GM18526 (cell line): ENCODE results near the gene EVI5.

Experiments used
- POLR2A ChIP-seq: IDR thresholded peaks from 3 replicates; pipeline ENCODE4 v1.6.1; 2011; ENCODE audit not compliant: insufficient read length; ENCODE audit errors: extremely low read depth

Gene EVI5

DNA sequence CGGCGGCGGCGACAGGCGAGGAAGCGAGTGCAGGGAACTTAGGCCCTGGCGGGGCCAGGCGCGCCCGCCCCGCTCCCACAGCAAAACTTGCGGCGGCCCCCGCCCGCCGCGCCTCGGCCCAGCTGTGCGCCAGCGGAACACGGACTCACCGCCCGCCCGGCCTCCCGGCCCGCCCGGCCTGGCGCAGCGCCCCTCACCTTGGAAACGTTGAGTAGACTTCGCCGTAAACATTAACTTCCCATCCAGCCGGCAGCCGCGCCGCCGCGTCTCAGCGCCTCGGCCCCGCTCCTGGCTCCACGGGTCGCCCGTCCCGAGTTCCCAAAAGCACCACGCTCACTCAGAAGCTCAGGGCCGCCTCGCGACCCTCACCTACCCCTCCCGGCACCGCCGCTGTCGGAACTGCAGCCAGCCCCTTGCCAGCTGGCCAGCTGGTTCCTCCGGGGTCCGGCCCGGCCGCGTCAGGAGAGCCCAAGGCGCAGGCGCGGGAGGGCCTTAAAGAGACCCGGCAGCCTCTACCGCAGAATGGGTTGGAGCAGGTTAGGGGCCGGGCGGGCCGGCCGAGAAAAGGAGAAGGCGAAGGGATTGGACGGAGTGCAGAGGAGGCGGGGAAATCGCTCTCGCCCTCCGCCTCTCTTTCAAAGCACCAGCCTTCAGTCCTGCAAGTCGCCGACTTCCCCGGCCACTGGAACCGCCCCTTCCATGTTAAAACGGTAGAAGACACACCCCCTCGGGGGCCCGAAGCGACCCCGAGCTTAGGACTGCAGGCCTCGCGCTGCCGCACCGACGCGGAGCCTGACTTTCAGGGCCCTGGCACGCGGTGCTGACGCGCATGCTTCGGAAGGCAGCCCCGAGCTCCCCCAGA lies at the start of gene EVI5:
EVI5 (minus strand) TSS at position 470 of the 862 bp plus-strand sequence. CDS start 48,562 bp downstream, outside the sequence.
- TF ChIP-seq POLR2A: peak; percentile 47

DNA sequence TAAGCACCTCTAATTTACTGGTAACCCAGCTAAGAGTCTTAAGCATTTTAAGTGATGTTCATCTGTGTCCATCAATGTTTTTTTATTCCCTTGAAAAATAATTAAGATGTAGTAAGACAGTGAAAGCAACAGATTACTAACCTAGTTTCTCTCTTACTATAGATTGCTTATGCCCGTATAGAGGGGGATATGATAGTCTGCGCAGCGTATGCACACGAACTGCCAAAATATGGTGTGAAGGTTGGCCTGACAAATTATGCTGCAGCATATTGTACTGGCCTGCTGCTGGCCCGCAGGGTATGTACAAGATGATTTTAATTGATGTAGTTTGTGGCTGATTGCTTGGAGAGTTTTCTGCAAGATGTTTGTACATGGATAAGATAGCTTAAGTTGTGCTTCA lies 49.7 kb upstream of the EVI5 start:
- TF ChIP-seq POLR2A: no peak

DNA sequence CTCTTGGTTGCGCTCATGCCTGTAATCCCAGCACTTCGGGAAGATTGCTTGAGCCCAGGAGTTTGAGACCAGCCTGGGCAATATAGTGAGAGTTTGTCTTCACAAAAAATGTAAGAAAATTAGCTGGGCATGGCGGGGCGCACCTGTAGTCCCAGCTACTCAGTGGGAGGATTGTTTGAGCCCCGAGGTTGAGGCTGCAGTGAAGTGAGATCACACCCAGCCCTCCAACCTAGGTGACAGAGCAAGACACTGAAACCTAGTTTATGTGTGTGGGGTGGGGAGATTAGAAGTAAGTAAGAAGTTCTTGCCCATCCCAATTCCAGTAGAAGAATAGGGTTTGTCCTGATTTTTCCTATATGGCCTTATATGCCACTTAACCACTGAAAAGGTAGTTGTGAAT lies 48.9 kb upstream of the EVI5 start:
- TF ChIP-seq POLR2A: no peak

DNA sequence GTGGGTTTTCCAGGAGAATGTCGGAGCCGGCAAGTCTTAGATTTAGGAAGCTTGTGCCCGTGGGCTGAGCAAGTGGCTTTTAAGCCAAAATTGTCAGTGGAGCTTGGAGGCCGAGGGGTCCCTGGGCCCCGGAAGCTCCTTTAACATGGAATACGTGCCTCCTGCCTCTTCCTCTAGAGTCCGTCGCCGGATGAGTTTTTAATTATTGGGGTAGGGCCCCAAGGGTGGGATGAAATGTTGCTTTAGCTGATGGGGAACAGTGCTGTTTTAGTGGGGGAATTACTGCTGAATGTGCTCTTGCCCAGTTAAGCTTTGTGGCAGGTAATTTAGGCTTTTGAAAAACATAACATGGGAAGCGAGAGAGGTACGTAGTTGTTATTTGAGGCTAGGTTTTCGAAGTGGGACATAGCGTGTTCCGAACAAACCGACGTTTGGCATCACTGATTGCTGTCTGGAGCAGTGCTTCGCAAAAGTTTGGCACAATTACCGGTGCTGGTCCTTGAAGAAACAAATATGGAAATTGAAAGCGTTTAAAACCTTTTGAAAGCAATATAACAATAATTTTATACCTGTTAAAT lies 47.7 kb upstream of the EVI5 start:
- no peak for TF ChIP-seq POLR2A

DNA sequence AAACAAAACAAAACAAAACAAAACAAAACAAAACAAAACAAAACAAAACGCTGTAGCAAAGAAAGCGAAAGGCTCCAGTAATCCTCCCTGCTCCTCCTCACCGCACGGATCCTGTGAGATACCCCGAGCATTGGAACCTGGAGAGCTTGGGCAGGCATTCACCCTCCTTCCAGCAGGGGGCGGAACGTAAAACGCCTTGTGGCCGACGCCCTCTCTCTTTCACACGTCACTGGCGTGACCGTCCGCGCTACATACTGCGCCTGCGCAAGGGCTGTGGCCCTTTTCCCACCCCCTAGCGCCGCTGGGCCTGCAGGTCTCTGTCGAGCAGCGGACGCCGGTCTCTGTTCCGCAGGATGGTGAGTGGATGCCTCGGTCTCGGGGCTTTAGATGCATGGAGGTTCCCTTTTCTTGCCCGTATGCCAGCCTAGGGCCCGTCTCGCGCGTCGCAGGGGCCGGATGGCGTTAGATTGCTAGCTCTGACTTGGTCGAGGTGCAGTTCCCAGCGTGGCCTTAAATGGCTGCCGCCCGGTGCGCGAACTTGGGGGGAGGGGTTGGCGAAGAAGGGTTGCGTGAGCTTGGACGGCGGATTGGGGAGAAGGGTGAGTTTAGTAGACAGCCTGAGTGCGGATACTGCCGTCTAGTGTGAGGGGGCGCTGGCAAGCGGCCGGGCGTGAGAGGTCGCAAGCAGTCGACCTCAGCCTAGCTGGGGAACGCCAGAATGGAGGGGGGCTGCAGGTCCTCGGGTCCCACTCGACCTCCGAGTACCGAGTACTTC lies 47.0 kb upstream of the EVI5 start, which contains the start of gene RPL5:
RPL5 (plus strand) TSS at position 279 of the 775 bp plus-strand sequence; CDS start at position 354, 75 bp downstream.
- TF ChIP-seq POLR2A: peak; percentile 99

DNA sequence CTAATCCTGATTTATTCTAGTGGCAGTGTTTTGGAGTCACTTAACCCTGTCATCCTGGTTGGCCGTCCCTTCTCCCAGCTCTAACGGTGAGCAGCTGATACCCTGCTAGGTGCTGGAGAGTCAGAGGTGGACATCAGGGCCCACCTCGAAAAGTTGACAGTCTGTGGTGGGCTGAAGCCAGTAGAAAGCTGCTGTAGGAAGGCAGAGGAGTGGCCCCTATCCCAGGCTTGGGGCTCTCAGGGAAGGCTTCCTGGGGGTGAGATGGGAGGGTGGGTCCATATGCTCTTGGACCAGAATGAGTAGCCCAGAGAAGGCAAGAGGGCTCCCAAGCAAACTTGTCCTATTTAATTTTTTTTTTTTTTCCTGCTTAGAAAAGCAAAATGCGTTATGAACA lies 46.5 kb upstream of the EVI5 start:
- TF ChIP-seq POLR2A: no peak

DNA sequence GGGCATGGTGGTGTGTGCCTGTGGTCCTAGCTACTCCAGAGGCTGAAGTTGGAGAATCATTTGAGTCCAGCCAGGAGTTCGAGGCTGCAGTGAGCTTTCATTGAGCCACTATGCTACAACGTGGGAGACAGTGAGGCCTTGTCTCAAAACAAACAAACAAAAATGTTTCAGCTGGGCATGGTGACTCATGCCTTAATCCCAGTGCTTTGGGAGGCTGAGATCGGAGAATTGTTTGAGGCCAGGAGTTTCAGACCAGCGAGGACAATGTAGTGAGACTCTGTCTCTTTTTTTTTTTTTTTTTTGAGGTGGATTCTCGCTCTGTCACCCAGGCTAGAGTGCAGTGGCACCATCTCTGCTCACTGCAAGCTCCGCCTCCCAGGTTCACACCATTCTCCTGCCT lies 41.9 kb upstream of the EVI5 start:
- TF ChIP-seq POLR2A: no peak

DNA sequence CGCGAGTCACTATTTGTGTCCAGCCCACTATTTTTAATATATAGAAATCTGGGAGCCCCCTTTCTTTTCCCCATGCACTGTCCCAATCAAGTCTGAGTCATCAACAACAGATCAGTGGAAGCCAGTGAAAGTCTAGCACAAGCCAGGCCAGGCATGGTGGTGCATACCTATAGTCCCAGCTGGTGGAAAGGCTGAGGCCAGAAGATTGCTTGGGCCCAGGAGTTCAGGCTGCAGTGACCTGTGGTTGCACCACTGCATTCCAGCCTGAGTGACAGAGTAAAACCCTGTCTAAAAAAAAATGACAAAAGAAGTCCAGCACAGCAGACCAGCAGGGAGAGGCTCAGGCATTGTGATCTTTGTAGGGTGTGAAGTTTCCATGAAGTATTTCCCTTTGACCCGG lies 38.0 kb upstream of the EVI5 start:
- no peak for TF ChIP-seq POLR2A

DNA sequence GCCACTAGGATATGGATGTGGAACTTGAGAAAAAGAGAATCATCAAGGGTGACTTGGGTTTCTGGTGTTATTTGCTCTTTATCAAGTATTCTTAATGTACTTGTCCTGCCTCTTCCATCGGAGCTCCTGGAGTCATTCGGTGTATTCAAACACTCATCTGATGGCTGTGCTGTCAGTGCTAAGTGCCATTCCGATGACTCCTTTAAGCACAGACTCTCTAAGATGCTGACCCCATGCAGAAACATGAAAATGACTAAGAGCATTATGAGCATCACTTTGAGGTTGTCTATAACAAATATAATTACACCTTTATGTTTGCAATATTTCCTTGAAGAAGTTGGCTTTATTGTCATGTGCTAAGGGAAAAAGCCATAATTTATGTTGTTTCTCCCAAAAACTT lies 35.6 kb upstream of the EVI5 start:
- TF ChIP-seq POLR2A: no peak

DNA sequence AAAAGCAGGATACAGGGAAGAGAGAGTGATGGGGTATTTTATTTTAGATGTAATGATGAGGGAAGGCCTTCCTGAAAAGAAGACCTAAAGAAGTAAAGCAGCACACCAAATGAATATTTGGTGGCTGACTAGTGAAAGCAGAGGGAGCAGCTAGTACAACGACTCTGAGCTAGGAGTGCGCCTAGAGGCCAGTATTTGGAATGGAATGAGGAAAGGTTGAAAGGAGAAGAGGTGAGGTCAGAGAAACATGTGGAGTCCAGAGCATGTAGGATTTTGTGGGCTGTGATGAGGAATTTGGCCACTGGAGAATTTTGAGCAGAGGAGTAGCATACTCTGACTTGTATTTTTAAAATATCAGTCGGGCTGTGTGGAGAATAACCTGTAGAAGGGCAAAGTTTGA lies 35.1 kb upstream of the EVI5 start:
- no peak for TF ChIP-seq POLR2A

DNA sequence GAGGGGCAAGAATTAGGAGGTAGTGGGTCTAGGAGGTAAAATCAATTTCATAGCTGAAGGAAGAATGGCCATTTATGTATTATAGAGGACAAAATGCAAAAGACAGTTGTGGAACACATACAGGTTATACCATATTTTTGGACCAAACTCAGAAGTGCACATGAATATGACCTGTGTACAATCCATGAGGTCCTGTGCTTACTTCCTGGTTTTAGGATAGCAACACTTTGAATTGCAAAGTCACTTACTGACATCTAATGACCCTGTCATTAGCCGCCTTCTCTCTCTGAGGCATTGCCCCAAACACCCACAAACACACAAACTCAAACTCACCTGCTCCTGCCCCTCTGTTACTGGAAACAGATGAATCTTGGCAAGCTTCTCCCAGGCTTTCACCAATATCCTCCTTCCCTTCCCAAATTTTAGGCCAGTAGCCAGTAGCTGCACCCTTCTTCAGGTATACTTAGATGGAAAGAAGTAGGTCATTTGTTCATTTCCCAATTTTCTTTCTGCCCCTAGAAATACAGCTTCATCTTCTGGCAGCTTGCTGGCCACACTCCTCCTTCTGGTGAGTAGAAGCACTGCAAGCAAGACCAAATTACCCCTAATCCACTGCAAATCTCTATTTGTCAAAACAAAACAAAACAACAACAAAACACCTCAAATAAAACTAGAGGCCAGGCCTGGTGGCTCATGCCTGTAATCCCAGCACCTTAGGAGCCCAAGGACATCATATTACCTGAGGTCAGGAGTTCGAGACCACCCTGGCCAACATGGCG lies 33.3 kb upstream of the EVI5 start:
- TF ChIP-seq POLR2A: no peak

DNA sequence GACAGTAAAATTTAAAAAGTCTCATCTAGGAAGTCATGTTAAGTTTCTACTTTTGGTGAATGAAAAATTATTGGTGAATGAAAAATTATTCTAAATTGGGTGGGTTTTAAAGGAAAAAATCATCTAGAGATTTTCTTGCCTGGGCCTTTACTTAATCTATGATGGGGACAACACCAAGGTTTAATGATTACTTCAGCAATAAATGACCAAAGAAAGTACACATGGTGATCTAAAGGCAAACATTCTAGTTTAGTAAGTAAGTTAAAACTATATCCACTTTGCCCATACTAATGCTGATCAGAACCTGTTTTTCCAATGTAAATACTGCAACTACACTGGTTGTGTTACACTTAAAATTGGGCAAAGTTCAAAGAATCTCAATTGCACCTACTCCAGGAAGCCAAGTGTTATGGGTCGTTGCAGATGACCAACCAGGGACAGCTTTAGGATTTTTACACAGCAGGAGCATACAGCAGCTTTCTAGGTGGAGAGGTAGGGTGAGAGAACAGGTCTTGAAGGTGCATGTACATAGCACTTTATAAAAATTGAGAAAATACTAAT lies 32.3 kb upstream of the EVI5 start:
- TF ChIP-seq POLR2A: no peak

DNA sequence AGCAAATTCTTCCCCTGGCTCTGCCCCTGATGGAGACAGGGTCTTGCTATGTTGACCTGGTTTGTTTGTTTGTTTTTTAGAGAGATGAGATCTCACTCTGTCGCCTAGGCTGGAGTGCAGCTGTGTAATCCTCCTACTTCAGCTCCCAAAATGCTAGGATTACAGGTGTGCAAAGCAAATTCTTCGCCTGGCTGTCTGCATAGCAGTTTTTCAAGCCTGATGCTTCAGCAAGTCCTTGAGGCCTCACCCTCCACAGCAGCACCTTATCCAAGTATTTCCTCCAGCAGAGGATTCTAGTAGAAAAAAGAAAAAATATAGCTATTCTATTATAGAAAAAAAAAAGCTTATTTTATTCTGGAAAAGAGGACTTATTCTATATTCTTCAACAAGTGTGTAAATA lies 31.8 kb upstream of the EVI5 start:
- TF ChIP-seq POLR2A: no peak

DNA sequence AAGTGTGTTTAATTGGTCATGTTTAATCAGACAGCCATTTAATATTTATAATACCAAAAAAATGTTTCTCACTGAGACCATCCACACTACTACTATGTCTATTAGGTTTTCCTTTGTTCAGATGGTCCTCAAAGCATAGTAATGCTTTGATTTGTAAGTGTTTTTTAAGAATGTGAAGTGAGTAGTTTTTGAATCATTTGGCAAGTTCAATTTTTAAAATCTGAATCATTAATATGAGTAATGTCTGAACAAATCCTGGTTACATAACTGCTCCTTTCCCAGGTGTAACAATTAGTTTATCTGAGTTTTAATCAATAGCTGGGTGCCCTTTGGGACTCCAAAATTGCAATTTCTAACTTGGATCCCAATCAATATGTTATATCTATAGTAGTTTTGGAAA lies 23.5 kb upstream of the EVI5 start:
- TF ChIP-seq POLR2A: no peak

DNA sequence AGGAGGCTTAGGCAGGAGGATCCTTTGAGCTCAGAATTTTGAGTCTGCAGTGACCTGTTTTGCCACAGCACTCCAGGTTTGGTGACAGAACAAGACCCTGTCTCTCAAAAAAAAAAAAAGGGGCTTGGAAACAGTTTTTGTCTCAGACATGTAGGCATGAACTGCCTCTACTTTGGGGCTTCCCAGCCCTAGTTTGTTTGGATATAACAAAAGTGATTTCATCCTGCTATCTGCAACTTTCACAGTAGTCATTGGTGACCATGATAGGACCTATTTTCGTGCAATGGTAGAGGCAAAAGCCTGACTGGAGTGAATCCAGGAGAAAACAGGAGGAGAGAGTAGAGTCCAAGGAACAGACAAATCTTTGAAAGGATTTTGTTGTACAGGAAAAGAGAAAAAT lies 20.3 kb upstream of the EVI5 start:
- no peak for TF ChIP-seq POLR2A
